ENCODE measurements around the gene SLC26A2. TPM values are rescaled to one million over a fixed set of nuclear protein-coding genes. Genes with fewer than 3 reads are reported as not detected.

Gene SLC26A2
- total RNA-seq, 1 experiment from 2014 or later = 43.9 TPM

- no TSS peak for BruUV-seq (replicated peaks)
Measured at GRCh38 chr5:149975409-149975808, 14.9 kb downstream of the SLC26A2 start.

DNA sequence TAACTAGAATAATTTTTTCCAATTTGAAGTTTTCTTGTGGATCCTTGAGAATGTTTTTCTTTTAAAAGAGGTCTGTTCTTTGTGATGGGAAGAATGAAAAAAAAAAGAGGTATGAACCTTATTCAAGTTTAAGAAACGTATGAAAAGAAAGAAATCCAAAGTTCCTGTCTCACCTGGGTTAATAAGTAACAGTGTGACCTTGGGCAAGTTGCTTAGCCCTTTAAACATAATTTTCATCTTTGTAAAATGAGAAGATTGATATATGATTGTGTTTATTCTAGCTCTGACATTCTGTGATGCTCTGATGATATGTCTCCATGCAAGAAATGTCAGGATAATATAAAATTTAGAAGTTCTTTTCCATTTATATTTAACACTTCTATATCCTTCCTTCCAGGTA lies 19.3 kb downstream of the SLC26A2 start:
- H3K27ac Mint-ChIP-seq (ENCODE audit: unreplicated experiment) = no peak overlapping the region
- POLR2A ChIA-PET = no interaction called here

More at GRCh38 chr5:149975409-149975808, 14.9 kb downstream of the SLC26A2 start:
- Histone ChIP-seq H3K36me3 (ENCODE audit: control insufficient read depth, insufficient read depth, low read length) (peaks cover 2% of the 10 kb centered on the region), H3K9me3 (no peaks in the 10 kb centered on the region), H3K4me3 (ENCODE audit: low read depth, low read length) (no peak overlapping the region), H3K27me3 (replicated peaks; ENCODE audit: control insufficient read depth, insufficient read depth, low read length) (no peaks in the 10 kb centered on the region), H3K4me1 (peaks cover 20% of the 10 kb centered on the region)
- H3K27ac Mint-ChIP-seq (ENCODE audit: unreplicated experiment) = no peak overlapping the region
- H3K9me3 Mint-ChIP-seq (ENCODE audit: unreplicated experiment) = no peaks in the 10 kb centered on the region
- intact Hi-C loops (cut with micrococcal nuclease; ENCODE audit: unreplicated experiment) = no loop called here
- CTCF ChIA-PET = interaction anchor here (1.6 kb wide), 1 partner anchor 16 kb away, joined by 6 read pairs; no protein-coding TSS in a partner anchor
- peaks cover 34% of the 10 kb centered on the region for H3K36me3 Mint-ChIP-seq (ENCODE audit: insufficient read depth, unreplicated experiment)
- H3K4me3 Mint-ChIP-seq (ENCODE audit: unreplicated experiment) = no peak overlapping the region
- no peak for DNase-seq
- H3K27me3 Mint-ChIP-seq (ENCODE audit: insufficient read depth, unreplicated experiment) = no peaks in the 10 kb centered on the region
- POLR2A ChIA-PET = no interaction called here
- H3K4me1 Mint-ChIP-seq (ENCODE audit: low read depth, unreplicated experiment) = peaks cover 27% of the 10 kb centered on the region
- TF ChIP-seq, protein P1, sequence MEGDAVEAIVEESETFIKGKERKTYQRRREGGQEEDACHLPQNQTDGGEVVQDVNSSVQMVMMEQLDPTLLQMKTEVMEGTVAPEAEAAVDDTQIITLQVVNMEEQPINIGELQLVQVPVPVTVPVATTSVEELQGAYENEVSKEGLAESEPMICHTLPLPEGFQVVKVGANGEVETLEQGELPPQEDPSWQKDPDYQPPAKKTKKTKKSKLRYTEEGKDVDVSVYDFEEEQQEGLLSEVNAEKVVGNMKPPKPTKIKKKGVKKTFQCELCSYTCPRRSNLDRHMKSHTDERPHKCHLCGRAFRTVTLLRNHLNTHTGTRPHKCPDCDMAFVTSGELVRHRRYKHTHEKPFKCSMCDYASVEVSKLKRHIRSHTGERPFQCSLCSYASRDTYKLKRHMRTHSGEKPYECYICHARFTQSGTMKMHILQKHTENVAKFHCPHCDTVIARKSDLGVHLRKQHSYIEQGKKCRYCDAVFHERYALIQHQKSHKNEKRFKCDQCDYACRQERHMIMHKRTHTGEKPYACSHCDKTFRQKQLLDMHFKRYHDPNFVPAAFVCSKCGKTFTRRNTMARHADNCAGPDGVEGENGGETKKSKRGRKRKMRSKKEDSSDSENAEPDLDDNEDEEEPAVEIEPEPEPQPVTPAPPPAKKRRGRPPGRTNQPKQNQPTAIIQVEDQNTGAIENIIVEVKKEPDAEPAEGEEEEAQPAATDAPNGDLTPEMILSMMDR (IDR thresholded peaks at IDR 0.05; ENCODE audit: insufficient read depth in 1 of 2, low read depth in 1 of 2, low read length in 1 of 2, severe bottlenecking in 1 of 2, unreplicated experiment in 1 of 2) = no peak

GRCh38 chr5:149981206-149981605 lies 20.6 kb downstream of the SLC26A2 start:
- ChIA-PET CTCF (no interaction called here), POLR2A (no interaction called here)
- peaks cover 33% of the 10 kb centered on the region for H3K4me1 Mint-ChIP-seq (ENCODE audit: low read depth, unreplicated experiment)
- no peaks in the 10 kb centered on the region for H3K9me3 Mint-ChIP-seq (ENCODE audit: unreplicated experiment)
- intact Hi-C loops (cut with micrococcal nuclease; ENCODE audit: unreplicated experiment) = no loop called here
- H3K27me3 ChIP-seq (replicated peaks; ENCODE audit: control insufficient read depth, insufficient read depth, low read length) = no peaks in the 10 kb centered on the region
- H3K36me3 Mint-ChIP-seq (ENCODE audit: insufficient read depth, unreplicated experiment) = peaks cover 24% of the 10 kb centered on the region
- H3K9me3 ChIP-seq = no peaks in the 10 kb centered on the region
- TF ChIP-seq, protein P1 (IDR thresholded peaks at IDR 0.05; ENCODE audit: insufficient read depth in 1 of 2, low read depth in 1 of 2, low read length in 1 of 2, severe bottlenecking in 1 of 2, unreplicated experiment in 1 of 2) = no peak
- peaks cover 3% of the 10 kb centered on the region for H3K36me3 ChIP-seq (ENCODE audit: control insufficient read depth, insufficient read depth, low read length)
- H3K4me1 ChIP-seq = peaks cover 34% of the 10 kb centered on the region
- no peak overlapping the region for H3K27ac Mint-ChIP-seq (ENCODE audit: unreplicated experiment)
- H3K27me3 Mint-ChIP-seq (ENCODE audit: insufficient read depth, unreplicated experiment) = no peaks in the 10 kb centered on the region
- no TSS peak for BruUV-seq (replicated peaks)
- DNase-seq = no peak
- H3K4me3 ChIP-seq (ENCODE audit: low read depth, low read length) = no peak overlapping the region
- no peak overlapping the region for H3K4me3 Mint-ChIP-seq (ENCODE audit: unreplicated experiment)

More for the DNA sequence above, 19.3 kb downstream of the SLC26A2 start:
- intact Hi-C loops (cut with micrococcal nuclease; ENCODE audit: unreplicated experiment) = no loop called here
- Mint-ChIP-seq H3K36me3 (ENCODE audit: insufficient read depth, unreplicated experiment) (peaks cover 32% of the 10 kb centered on the region), H3K27me3 (ENCODE audit: insufficient read depth, unreplicated experiment) (no peaks in the 10 kb centered on the region), H3K4me1 (ENCODE audit: low read depth, unreplicated experiment) (peaks cover 43% of the 10 kb centered on the region), H3K4me3 (ENCODE audit: unreplicated experiment) (no peak overlapping the region), H3K9me3 (ENCODE audit: unreplicated experiment) (no peaks in the 10 kb centered on the region)
- no TSS peak for BruUV-seq (replicated peaks)
- Histone ChIP-seq H3K4me1 (peaks cover 45% of the 10 kb centered on the region), H3K36me3 (ENCODE audit: control insufficient read depth, insufficient read depth, low read length) (peaks cover 3% of the 10 kb centered on the region), H3K4me3 (ENCODE audit: low read depth, low read length) (no peak overlapping the region), H3K27me3 (replicated peaks; ENCODE audit: control insufficient read depth, insufficient read depth, low read length) (no peaks in the 10 kb centered on the region), H3K9me3 (no peaks in the 10 kb centered on the region)
- DNase-seq = no peak
- TF ChIP-seq, protein P1 (IDR thresholded peaks at IDR 0.05; ENCODE audit: insufficient read depth in 1 of 2, low read depth in 1 of 2, low read length in 1 of 2, severe bottlenecking in 1 of 2, unreplicated experiment in 1 of 2) = no peak
- CTCF ChIA-PET = interaction anchor here (1.6 kb wide), 1 partner anchor 11 kb away, joined by 4 read pairs; no protein-coding TSS in a partner anchor

All from Caco-2 (cell line).